Breast epithelium (tissue), 4 donors: ENCODE measurements around the gene ABCC1. TPM values are rescaled to one million over a fixed set of nuclear protein-coding genes. Genes with fewer than 3 reads are reported as not detected.

Source experiments
- DNase-seq, 2 donors: peaks; one replicate each; pipeline ENCODE4 v3.0.0-alpha.2; 2019; ENCODE audit warnings: low spot score in 2 of 2
- H3K27ac ChIP-seq, 2 donors: fragments of 200-600 bp; sonication (generic) in 1 of 2; one replicate each; pipeline ENCODE4 v1.5.1; 2016 to 2019; ENCODE audit warnings: mild to moderate bottlenecking in 1 of 2
- H3K27me3 ChIP-seq, 2 donors: fragments of 200-600 bp; sonication (generic) in 1 of 2; one replicate each; pipeline versions ENCODE4 v1.5.1 to v1.6.0; 2017 to 2019; ENCODE audit warnings: control low read depth in 1 of 2, mild to moderate bottlenecking in 1 of 2
- H3K36me3 ChIP-seq: fragments of 200-600 bp; one replicate; pipeline ENCODE4 v1.5.1; 2019
- H3K4me1 ChIP-seq, 2 donors: fragments of 200-600 bp; sonication (generic); one replicate each; pipeline ENCODE4 v1.5.1; 2016 to 2019; ENCODE audit warnings: control low read depth in 1 of 2
- H3K4me3 ChIP-seq, 3 donors: fragments of 200-600 bp; sonication (generic); 1 replicate in 2 of 3; 2 replicates in 1 of 3; pipeline ENCODE4 v1.5.1; 2016 to 2019; ENCODE audit warnings: mild to moderate bottlenecking in 3 of 3, moderate library complexity in 2 of 3
- H3K9me3 ChIP-seq, 2 donors: fragments of 200-600 bp; sonication (generic) in 1 of 2; one replicate each; pipeline ENCODE4 v1.5.1; 2016 to 2019; ENCODE audit warnings: control low read depth in 1 of 2
- CTCF ChIP-seq, 3 donors: fragments of 450-650 bp; IDR thresholded peaks; one replicate each; pipeline ENCODE4 v1.5.1; 2016 to 2017; ENCODE audit warnings: antibody characterized with exemption in 3 of 3, mild to moderate bottlenecking in 3 of 3, moderate library complexity in 3 of 3
- POLR2A ChIP-seq: fragments of 450-650 bp; IDR thresholded peaks from one replicate; pipeline ENCODE4 v1.6.1; 2016; ENCODE audit warnings: antibody characterized with exemption, mild to moderate bottlenecking, moderate library complexity
- POLR2AphosphoS5 ChIP-seq, 3 donors: sonication (generic); formaldehyde crosslinking; IDR thresholded peaks; one replicate each; pipeline ENCODE4 v1.6.1; 2017; ENCODE audit warnings: antibody characterized with exemption in 3 of 3
- intact Hi-C: fragments of 100-400 bp; cut with DNase I; formaldehyde crosslinking; loops from one replicate; pipeline ENCODE4 v1.15.1; 2023; ENCODE audit warnings: low total_unique reads
- total RNA-seq, 3 donors: library from RNA; depleted of rRNA; stranded (reverse); fragments of >200 nt; gene quantifications; one replicate each; pipeline ENCODE4 v1.1.0, GENCODE V29; 2016

ABCC1 gene
- total RNA-seq, 3 donors from 2014 or later, result 14.6 to 26.9 (median 21.3) TPM

- Histone ChIP-seq H3K36me3 (no peaks in the 10 kb centered on the region), H3K27me3 (no peaks in the 10 kb centered on the region), H3K4me3 (no peak overlapping the region), H3K27ac (peak overlapping the region in 1 of 2 donors; percentile 13), H3K9me3 (no peaks in the 10 kb centered on the region), H3K4me1 (no peaks in the 10 kb centered on the region)
- intact Hi-C loops, result no loop called here
- DNase-seq, result peak in 1 of 2 donors; percentile 71
- no peak for TF ChIP-seq POLR2A
Observed at GRCh38 chr16:16092925-16093627, 143.7 kb downstream of the ABCC1 start.

DNA sequence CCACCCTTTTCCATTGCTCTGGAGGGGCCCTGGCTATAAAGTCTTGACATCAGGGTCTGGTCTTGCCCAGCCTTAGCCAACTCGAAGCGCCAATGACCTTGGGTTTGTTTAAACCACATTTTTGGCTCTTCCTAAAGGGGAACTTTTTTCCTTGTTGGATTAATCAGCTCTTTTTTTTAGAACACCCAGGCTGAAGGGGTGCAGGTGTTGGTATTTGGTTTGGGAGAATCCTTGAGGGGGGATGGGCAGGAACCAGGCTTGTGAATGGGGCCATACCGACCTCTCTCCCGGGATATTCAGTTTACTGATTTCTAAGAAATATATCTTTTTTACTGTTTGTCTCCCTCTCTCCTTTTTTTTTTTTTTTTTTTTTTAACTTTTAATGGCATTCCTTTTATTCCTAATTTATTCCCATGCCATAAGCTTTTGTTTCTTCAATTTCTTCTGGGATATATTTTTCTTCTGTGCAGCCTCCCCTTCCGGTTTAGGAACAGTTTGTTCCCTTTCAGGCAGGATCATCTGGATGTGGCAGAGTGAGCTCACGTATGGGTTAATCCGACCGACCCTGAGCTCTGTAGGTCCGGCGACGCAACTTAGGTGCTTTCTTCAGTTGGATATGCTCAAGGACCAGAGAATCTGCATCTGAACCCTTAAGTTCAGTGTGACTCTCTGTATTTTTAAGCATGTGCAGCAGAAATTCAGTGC is 144.4 kb downstream of the ABCC1 start:
- intact Hi-C loops, result no loop called here
- H3K4me3 ChIP-seq, result no peak overlapping the region
- DNase-seq, result no peak
- H3K36me3 ChIP-seq, result no peaks in the 10 kb centered on the region
- no peaks in the 10 kb centered on the region for H3K27me3 ChIP-seq
- no peak for TF ChIP-seq POLR2AphosphoS5 (IDR thresholded peaks at IDR 0.05)
- no peak for TF ChIP-seq POLR2A
- TF ChIP-seq CTCF (IDR thresholded peaks at IDR 0.05), result no peak
- H3K27ac ChIP-seq, result peak overlapping the region in 1 of 2 donors; percentile 13
- H3K9me3 ChIP-seq, result no peaks in the 10 kb centered on the region
- H3K4me1 ChIP-seq, result no peaks in the 10 kb centered on the region

- Histone ChIP-seq H3K4me1 (no peaks in the 10 kb centered on the region), H3K36me3 (no peaks in the 10 kb centered on the region), H3K27ac (peak overlapping the region; percentile 51 to 77), H3K4me3 (no peak overlapping the region), H3K9me3 (no peaks in the 10 kb centered on the region), H3K27me3 (no peaks in the 10 kb centered on the region)
- no peak for DNase-seq
- intact Hi-C loops, result no loop called here
- TF ChIP-seq POLR2A, result no peak
Observed at GRCh38 chr16:16095646-16096045, 146.2 kb downstream of the ABCC1 start.

GRCh38 chr16:16096121-16096857 is 146.9 kb downstream of the ABCC1 start:
- Histone ChIP-seq H3K27ac (peak overlapping the region; percentile 62 to 77), H3K9me3 (no peaks in the 10 kb centered on the region), H3K36me3 (no peaks in the 10 kb centered on the region), H3K4me1 (no peaks in the 10 kb centered on the region), H3K27me3 (no peaks in the 10 kb centered on the region), H3K4me3 (no peak overlapping the region)
- TF ChIP-seq CTCF (IDR thresholded peaks at IDR 0.05) (peak in 1 of 3 donors; percentile 19), POLR2AphosphoS5 (IDR thresholded peaks at IDR 0.05) (no peak), POLR2A (no peak)
- intact Hi-C loops, result no loop called here
- DNase-seq, result peak in 1 of 2 donors; percentile 82

GRCh38 chr16:16096858-16097213 is 147.4 kb downstream of the ABCC1 start:
- Histone ChIP-seq H3K27ac (peak overlapping the region; percentile 62 to 77), H3K4me1 (no peaks in the 10 kb centered on the region)
- DNase-seq, result no peak

More at GRCh38 chr16:16096858-16097213, 147.4 kb downstream of the ABCC1 start:
- Histone ChIP-seq H3K9me3 (no peaks in the 10 kb centered on the region), H3K27me3 (no peaks in the 10 kb centered on the region), H3K4me3 (no peak overlapping the region), H3K36me3 (no peaks in the 10 kb centered on the region)
- intact Hi-C loops, result no loop called here
- TF ChIP-seq POLR2AphosphoS5 (IDR thresholded peaks at IDR 0.05) (no peak), CTCF (IDR thresholded peaks at IDR 0.05) (no peak), POLR2A (no peak)
